GM18502 (cell line): ENCODE data around the gene CMTR2.

Source experiments
- ATAC-seq: cut with Tn5 transposase; IDR thresholded peaks from one replicate; pipeline ENCODE4 v1.9.1; 2021; ENCODE audit warnings: mild to moderate bottlenecking; ENCODE audit not compliant: unreplicated experiment, poor library complexity

The CMTR2 gene

DNA sequence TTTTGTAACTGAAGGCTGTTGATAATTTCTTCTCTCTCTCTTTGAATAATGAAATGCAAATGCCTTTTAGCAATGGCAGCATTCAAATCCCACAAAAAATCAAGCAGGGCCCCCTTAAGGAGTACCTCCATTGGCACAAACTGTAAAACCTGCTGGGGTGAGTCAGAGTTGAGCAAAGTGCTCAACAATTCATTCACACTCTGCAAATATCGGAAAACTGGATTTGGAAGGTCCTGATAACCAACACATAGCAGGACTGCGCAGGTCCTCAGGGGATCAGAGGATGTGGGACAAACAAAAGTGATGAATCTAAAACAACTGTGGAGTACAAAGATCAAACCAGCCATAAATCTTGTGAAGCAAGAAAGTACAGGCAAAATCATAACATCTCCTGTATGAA is 5.6 kb downstream of the CMTR2 start:
- ATAC-seq, result no peak

DNA sequence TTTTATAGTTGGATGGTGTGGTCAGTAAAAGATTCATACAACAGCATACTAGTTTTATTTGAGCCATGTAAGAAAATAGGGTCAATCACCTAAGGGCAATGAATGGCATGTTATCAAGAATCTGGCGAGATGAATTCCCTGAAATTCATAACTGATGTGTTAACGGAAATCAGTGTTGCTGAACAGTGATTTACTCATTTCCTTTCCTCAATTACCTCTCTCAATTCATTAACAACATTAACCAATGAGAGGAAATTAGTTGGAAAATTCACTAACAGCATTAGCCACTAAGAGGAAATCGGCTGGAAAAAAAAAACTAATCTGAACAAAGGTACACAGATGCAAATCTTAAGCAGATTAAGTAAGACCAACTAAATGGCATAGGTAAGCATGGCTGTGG is 6.3 kb downstream of the CMTR2 start:
- no peak for ATAC-seq

GRCh38 chr16:71276589-71277334 is 12.4 kb downstream of the CMTR2 start:
- no peak for ATAC-seq

- ATAC-seq, result no peak
Measured at GRCh38 chr16:71273384-71273783, 15.8 kb downstream of the CMTR2 start.

GRCh38 chr16:71264299-71264698 is 24.9 kb downstream of the CMTR2 start:
- ATAC-seq, result no peak

GRCh38 chr16:71263582-71263981 is 25.6 kb downstream of the CMTR2 start:
- no peak for ATAC-seq

GRCh38 chr16:71262391-71262790 is 26.8 kb downstream of the CMTR2 start:
- no peak for ATAC-seq

DNA sequence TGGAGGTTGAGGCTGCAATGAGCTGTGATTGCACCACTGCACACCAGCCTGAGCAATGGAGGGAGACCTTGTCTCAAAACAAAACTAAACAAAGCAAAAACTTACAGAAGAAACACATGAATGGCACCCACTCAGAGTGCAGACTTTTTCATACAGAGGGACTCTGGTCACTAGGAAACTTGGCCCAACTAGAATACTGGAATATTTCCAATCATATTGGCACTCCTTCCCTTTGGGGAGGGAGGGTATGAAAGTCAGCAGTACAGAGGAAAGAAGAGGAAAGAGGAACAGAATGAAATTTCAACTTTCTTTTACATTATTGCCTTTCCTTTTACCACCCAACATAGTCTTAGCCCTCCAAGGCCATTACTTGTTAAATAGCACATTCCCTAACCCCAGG is 28.2 kb downstream of the CMTR2 start:
- ATAC-seq, result no peak

- no peak for ATAC-seq
Measured at GRCh38 chr16:71259086-71259485, 30.1 kb downstream of the CMTR2 start.

DNA sequence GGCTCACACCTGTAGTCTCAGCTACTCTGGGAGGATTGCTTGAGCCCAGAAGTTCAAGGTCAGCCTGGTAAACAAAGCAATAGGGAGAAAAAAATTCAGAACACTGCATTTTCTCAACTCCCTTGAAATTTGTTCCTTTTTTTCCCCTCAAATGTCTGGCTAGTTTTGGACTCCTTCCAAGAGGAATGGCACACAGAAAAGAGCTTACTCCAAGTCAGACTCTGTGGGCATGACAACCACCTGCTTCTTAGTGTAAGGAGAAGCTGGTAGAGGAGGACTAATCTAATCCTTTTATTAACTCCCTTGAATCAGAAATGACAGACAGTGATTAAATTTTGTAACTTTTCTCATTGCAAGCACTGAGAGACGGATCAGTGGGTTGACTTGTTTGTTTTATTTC is 30.8 kb downstream of the CMTR2 start:
- no peak for ATAC-seq

GRCh38 chr16:71257768-71258167 is 31.4 kb downstream of the CMTR2 start:
- ATAC-seq, result no peak

GRCh38 chr16:71255721-71256120 is 33.5 kb downstream of the CMTR2 start:
- ATAC-seq, result no peak

- no peak for ATAC-seq
Measured at GRCh38 chr16:71254832-71255525, 34.2 kb downstream of the CMTR2 start.

DNA sequence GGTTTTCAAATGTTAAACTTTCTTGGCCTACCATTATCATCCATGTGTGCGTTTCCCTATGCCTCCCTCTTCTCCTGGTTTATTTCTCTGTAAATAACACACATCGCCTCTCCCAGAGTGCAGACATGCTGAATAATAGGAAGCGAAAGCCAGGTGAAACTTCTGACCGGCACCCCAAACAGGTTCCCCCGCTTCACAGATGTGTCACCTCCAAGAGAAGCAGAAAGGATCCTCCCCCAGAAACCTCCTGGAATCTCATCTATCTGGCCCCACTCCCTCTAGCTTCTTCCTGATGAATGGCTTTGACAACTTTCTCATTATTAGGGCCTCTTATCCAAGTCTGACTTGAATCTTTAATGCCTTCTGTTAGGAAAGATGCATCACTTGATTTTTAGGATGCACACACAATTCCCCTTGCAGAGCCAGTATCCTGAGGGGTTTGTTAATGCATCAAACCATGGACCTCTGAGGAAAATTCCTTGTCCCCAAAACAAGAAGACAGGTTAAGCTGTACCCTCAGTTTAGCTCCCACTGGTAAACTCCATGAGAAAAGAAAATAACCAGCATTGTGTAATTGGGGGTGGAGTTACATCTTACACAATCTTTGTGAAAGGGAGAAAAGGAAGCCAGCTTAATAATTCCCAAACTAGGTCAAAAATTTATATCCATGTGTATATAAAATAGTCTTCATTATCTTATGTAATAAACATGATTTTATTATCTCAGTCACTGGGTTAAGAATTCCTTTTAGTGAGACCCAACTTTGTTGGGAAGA is 38.6 kb downstream of the CMTR2 start:
- no peak for ATAC-seq

- no peak for ATAC-seq
Measured at GRCh38 chr16:71249399-71249798, 39.8 kb downstream of the CMTR2 start.

DNA sequence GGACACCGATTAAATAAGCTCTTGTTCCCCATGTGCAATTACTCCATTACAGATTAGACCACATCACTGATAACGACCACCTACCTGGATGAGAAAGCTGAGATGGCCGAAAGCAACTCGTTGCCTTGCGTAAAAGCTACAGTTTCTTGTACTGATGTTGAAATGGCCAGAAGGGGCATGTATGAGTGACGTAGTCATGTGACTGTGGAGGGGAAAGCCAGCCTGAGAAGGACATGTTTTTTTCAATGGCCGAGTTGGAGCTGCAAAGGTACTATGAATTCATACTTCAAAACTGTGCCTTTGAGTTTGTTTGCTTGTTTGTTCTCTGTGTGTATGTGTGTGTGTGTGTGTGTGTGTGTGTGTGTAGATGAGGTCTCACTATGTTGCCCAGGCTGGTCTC is 41.7 kb downstream of the CMTR2 start:
- no peak for ATAC-seq

- no peak for ATAC-seq
Measured at GRCh38 chr16:71246309-71246708, 42.9 kb downstream of the CMTR2 start.

GRCh38 chr16:71244521-71244920 is 44.7 kb downstream of the CMTR2 start:
- no peak for ATAC-seq

- no peak for ATAC-seq
Measured at GRCh38 chr16:71242601-71243000, 46.6 kb downstream of the CMTR2 start.

DNA sequence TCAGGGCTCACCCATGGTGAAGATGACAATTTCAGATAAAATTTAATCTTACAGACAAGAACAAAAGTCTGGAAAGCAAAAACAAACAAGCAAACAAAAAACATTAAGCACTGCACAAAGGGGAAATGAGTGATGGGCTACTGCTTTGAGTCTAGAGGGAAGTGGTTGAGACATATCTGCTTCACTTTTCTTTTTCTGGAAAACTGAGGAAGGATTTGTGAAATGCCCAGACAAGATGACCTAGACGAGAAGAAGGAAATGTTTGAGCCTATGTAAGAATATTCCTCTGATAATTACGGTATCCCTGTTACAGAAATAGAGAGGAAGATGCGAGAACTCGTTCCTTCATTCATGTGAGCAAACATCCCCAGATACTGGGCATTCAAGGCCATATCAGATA is 47.2 kb downstream of the CMTR2 start:
- no peak for ATAC-seq
